ENCODE measurements around the gene SDCCAG8.

The SDCCAG8 gene

DNA sequence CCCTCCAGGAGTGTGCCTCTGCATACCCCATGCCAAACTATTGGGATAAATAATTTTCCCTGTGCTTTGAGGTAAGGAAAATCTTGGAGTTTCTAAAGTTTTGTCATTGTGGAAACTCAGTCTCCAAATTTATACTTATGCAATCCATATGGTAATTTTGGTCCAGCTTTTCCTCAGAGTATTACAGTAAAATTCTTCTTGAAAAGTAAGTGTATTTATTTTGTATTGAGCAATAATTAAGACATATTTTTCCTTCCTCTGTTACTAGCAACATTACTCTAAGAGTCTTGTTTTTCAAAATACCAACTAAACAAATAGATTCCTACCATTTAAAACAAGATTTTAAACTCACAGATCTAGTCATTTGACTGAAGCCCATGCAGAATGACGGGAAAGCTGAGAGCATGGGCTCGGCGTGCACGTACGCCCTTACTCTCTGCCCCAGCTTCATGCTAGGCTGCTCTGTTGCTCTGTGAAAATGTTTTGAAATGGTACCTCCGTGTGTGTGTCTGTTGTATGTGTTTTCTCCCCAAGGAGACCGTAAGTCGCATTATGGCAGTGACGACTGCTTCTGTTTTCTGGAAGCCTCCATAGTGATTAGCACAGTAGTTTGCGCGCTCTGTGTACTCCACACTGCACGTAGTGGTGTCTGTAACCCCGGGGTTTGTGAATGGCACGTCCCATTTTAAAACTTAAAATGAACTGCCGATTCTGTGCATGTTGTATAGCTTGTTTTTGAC, 165.3 kb downstream of the SDCCAG8 start:
- H3K36me3 Mint-ChIP-seq, result peaks cover 30% of the 10 kb centered on the region
- H3K4me3 Mint-ChIP-seq, result no peak overlapping the region
- no peak for ATAC-seq
- peaks cover 11% of the 10 kb centered on the region for H3K4me1 Mint-ChIP-seq
- H3K27ac Mint-ChIP-seq, result no peak overlapping the region
- H3K9me3 Mint-ChIP-seq, result no peaks in the 10 kb centered on the region
- no peaks in the 10 kb centered on the region for H3K27me3 Mint-ChIP-seq

DNA sequence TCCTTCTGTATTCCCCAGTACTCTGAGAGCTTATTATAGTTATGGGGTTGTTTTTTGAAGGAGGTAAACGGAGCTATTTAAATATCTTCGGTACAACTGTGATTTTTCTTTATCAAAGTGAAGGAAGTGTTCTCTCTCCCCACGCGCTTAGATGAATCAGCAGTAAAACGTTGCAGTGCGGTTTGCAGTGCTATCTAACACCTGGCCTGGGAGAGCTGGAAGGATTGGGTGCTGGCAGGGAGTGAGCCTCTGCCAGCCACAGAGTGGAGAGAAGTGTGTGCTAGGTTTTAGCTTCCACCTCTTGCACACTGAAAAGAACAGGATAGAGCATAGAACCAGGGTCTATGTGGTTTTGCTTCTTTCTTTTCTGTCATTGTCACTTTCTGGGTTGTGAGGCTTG, 165.9 kb downstream of the SDCCAG8 start:
- Mint-ChIP-seq H3K36me3 (peaks cover 37% of the 10 kb centered on the region), H3K27ac (no peak overlapping the region), H3K9me3 (no peaks in the 10 kb centered on the region), H3K4me1 (peaks cover 11% of the 10 kb centered on the region), H3K27me3 (no peaks in the 10 kb centered on the region), H3K4me3 (no peak overlapping the region)
- ATAC-seq, result peak; percentile 27

DNA sequence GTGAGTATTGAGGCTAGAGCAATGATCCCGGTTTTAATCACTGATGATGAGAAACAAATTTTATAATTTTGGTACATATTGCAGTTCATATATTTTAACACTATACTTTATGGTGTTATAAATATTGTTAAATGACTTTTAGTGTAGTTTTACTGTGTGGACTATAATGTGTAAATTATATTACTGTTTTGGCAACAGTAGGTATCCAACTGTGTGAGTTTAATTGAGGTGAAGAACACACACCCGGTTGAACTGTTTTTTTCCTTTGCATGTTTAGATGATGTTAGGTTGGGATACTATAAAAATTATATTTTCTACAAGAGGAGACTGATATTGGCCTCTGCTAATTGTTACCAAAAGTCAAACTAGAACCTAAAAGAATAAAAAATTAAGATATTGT, 166.5 kb downstream of the SDCCAG8 start:
- H3K27me3 Mint-ChIP-seq, result no peaks in the 10 kb centered on the region
- H3K9me3 Mint-ChIP-seq, result no peaks in the 10 kb centered on the region
- no peak for ATAC-seq
- H3K36me3 Mint-ChIP-seq, result peaks cover 39% of the 10 kb centered on the region
- H3K27ac Mint-ChIP-seq, result no peak overlapping the region
- H3K4me1 Mint-ChIP-seq, result peaks cover 11% of the 10 kb centered on the region
- no peak overlapping the region for H3K4me3 Mint-ChIP-seq

DNA sequence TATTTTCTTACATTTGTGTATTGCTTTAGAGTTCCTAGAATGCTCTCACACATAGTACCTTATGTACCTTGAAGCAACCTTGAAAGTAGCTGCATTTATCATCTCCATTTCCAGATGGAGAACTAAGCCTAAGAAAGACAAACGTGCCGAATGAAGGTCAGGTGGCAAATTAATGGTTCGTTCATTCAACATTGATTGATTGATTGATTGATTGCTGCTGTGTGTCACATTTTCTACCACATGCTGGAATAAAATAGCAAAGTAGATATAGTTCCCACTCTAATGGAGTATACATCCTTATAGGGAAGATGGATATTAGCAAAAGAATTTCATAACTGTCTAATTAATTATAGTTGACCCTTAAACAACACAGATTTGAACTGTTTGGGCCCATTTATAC, 172.2 kb downstream of the SDCCAG8 start:
- Mint-ChIP-seq H3K36me3 (peaks cover 42% of the 10 kb centered on the region), H3K27ac (no peak overlapping the region), H3K4me3 (no peak overlapping the region), H3K27me3 (no peaks in the 10 kb centered on the region), H3K4me1 (no peaks in the 10 kb centered on the region), H3K9me3 (no peaks in the 10 kb centered on the region)
- no peak for ATAC-seq

DNA sequence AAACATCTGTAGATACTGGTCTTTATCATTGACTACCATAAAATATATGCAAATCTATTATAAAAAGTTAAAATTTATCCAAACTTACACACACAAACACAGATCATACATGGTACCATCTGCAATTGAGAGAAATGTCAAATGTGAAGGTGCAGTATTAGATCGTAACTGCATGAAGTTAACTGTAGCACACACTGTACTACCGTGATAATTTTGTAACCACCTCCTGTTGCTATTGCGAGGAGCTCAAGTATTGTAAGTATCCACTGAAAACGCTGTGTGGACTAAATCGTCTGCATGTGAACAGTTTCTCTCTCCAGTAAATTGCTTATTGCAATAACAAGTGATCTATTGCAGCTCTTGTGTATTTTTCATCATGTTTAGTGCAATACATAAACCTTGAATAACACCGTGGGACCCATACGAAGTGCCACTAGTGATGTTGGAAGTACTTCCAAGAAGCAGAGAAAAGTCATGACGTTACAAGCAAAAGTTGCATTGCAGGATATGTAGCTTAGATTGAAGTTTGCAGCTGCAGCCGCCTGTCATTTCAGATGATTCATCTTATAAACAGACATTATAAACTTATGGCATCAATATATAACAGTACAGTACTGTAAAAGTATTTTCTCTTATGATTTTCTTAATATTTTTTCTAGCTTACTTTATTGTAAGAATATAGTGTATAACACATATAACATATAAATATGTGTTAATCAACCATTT, 172.9 kb downstream of the SDCCAG8 start:
- Mint-ChIP-seq H3K9me3 (no peaks in the 10 kb centered on the region), H3K4me3 (no peak overlapping the region), H3K4me1 (no peaks in the 10 kb centered on the region), H3K27me3 (no peaks in the 10 kb centered on the region), H3K36me3 (peaks cover 42% of the 10 kb centered on the region), H3K27ac (no peak overlapping the region)
- no peak for ATAC-seq

DNA sequence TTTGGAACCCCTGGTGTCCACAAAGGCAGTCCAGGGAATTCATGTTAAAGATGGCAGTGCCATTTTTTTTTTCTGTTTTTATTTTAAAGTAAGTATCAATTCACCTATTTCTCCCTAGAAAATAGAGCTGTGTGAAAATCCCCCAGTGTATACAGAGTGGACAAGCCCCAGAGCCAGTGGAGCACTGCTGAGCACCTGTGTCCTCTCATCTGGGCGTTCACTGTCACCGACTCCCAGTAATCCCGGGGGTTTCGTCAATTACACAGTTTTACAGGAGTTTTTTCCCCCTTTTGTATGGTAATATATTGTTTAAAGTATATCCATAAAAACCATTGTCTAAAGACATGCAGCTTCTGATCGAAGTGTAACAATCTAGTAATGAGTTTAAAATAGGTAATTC, 175.8 kb downstream of the SDCCAG8 start:
- H3K4me1 Mint-ChIP-seq, result no peaks in the 10 kb centered on the region
- H3K27ac Mint-ChIP-seq, result no peak overlapping the region
- H3K36me3 Mint-ChIP-seq, result peaks cover 36% of the 10 kb centered on the region
- no peaks in the 10 kb centered on the region for H3K27me3 Mint-ChIP-seq
- no peaks in the 10 kb centered on the region for H3K9me3 Mint-ChIP-seq
- H3K4me3 Mint-ChIP-seq, result no peak overlapping the region
- no peak for ATAC-seq

DNA sequence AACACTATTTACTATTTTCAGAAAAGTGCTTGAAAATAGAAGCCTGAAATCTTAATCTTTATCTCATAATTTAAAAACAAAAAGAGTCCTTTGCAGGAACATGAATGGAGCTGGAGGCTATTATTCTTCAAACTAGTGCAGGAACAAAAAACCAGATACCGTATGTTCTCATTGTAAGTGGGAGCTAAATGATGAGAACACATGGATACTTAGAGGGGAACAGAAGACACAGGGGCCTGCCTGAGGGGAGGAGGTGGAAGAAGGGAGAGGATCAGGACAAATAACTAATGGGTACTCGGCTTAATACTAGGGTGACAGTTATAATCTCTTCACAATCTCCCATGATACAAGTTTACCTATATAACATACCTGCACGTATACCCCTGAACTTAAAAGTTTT, 176.3 kb downstream of the SDCCAG8 start:
- Mint-ChIP-seq H3K9me3 (no peaks in the 10 kb centered on the region), H3K27me3 (no peaks in the 10 kb centered on the region), H3K4me3 (no peak overlapping the region), H3K27ac (no peak overlapping the region), H3K36me3 (peaks cover 30% of the 10 kb centered on the region), H3K4me1 (no peaks in the 10 kb centered on the region)
- no peak for ATAC-seq

DNA sequence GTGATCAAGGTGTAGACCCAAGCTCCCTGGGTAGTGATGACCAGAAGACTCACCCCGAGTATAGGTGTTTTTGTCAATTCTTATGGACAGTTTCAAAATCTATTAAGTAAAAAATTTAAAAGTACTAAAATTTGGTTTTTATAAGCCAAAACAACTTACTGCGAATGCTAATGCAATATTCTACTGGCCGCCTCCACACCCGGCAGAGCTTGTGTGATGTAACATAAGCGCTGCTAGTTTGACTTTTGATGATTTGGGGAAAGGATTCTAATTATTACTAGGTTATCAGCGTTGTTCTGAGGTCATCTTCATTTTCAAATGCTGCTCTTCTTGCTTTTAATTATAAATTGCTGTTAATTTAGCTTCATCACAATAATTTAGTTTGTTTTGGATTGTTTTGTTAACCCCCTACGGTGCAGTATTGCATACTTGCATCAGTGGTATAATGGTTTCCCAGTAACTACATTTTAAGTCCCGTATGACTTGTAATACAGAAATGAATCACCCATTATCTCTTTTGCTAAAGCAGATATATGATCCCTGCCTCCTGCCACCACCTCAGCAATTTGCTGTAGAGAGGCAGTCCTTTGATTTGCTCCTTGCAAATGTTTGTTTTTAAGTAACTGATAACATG, 178.0 kb downstream of the SDCCAG8 start:
- Mint-ChIP-seq H3K4me1 (no peaks in the 10 kb centered on the region), H3K36me3 (peaks cover 20% of the 10 kb centered on the region), H3K9me3 (no peaks in the 10 kb centered on the region), H3K4me3 (no peak overlapping the region), H3K27me3 (no peaks in the 10 kb centered on the region), H3K27ac (no peak overlapping the region)
- ATAC-seq, result no peak

DNA sequence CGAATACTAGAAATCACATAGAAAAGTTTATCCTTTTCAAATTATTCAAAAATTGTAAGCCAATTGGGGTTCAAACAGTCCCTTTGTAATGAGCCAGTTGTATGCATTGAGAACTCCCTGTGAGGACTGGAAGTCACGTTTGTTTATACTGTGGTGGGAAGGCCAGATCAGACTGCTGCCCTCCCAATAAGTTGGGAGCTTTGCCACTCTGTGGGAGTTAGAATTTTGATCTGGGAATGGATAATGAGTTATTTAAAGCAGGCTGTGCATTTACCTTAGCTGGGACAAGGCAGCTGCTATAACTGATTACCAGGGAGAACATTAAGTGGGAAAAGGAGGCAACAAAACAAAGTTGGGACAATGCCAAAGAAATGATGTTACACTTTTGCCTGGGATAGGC, 178.8 kb downstream of the SDCCAG8 start:
- peaks cover 19% of the 10 kb centered on the region for H3K36me3 Mint-ChIP-seq
- H3K4me1 Mint-ChIP-seq, result no peaks in the 10 kb centered on the region

DNA sequence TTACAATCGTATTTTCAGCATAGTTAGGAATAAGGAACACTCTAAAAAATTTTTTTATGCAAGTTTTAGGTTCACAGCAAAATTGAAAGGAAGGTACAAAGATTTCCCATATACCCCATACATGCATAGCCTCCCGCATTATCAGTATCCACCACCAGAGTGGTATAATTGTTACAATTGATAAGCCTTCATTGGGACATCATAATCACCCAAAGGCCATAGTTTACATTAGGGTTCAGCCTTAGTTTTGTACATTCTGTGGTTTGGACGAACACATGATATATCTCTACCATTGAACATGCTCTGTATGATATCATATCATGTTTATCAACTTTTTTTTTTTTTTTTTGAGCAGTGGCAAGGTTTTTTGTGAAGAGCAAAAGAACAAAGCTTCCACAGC, 180.0 kb downstream of the SDCCAG8 start:
- no peaks in the 10 kb centered on the region for H3K4me1 Mint-ChIP-seq
- H3K9me3 Mint-ChIP-seq, result no peaks in the 10 kb centered on the region
- H3K36me3 Mint-ChIP-seq, result peaks cover 10% of the 10 kb centered on the region
- no peaks in the 10 kb centered on the region for H3K27me3 Mint-ChIP-seq
- H3K27ac Mint-ChIP-seq, result no peak overlapping the region
- no peak for ATAC-seq
- no peak overlapping the region for H3K4me3 Mint-ChIP-seq

More for the DNA sequence above, 178.8 kb downstream of the SDCCAG8 start:
- H3K4me3 Mint-ChIP-seq, result no peak overlapping the region
- H3K27ac Mint-ChIP-seq, result no peak overlapping the region
- H3K9me3 Mint-ChIP-seq, result no peaks in the 10 kb centered on the region
- no peaks in the 10 kb centered on the region for H3K27me3 Mint-ChIP-seq
- no peak for ATAC-seq

DNA sequence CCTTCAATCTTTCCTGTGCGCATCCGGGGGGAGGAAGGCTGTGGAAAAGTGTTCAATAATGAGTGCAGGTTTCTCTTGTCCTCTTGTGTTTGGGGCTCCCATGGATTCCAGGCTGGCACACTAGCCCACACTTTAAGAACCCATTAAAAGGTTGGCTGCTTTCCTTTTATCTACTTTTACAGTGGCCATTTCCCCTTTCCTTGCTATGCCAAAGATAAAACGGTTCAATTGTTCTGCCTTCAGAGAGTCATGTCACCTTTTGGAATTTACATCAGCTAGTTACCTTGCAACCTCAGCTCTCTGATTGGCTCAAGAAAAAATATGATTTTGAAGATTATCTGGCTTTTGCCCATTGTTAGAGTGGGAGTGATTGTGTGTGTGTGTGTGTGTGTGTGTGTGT, 182.3 kb downstream of the SDCCAG8 start:
- Mint-ChIP-seq H3K4me3 (no peak overlapping the region), H3K27ac (no peak overlapping the region), H3K4me1 (peaks cover 10% of the 10 kb centered on the region), H3K27me3 (no peaks in the 10 kb centered on the region), H3K36me3 (no peaks in the 10 kb centered on the region), H3K9me3 (no peaks in the 10 kb centered on the region)
- no peak for ATAC-seq

DNA sequence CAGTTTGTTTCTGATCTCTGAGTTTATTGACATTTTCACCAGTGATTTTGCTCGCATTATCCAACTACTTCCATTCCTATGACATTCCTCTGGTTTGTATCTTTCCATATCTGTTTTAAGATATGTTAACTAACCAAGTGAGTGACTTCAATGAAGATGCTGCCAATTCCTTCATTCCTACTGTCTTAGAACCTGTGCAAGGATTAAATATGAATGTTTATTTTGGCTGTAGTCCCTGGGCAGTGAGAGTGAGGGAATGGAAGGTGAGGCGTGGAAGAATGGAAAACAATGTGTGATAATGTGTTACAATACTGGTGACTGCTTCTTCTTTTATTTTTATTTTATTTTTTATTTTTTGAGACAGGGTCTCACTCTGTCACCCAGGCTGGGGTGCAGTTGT, 183.0 kb downstream of the SDCCAG8 start:
- H3K36me3 Mint-ChIP-seq, result no peaks in the 10 kb centered on the region
- no peak for ATAC-seq
- no peak overlapping the region for H3K27ac Mint-ChIP-seq
- H3K4me1 Mint-ChIP-seq, result peaks cover 13% of the 10 kb centered on the region
- H3K9me3 Mint-ChIP-seq, result no peaks in the 10 kb centered on the region
- H3K27me3 Mint-ChIP-seq, result no peaks in the 10 kb centered on the region
- no peak overlapping the region for H3K4me3 Mint-ChIP-seq

DNA sequence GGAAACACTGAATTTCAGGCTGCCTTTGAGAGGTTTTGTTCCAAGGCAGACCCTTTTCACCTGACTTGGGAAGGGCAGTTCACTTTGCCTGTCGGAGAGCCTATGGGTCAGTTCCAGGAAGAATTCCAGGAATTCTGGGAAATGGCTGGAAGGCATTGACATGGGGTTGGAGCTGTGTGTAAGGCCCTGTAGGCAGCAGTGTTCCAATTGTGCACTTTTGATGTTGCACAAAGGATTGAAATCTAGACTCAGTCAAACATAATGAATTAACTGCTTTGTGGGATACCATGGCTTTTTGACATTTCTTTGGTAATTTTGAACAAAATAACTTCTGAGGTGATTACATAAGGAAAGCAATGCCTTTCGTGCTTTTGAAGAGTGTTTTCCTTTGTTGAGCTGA, 184.6 kb downstream of the SDCCAG8 start:
- no peak overlapping the region for H3K27ac Mint-ChIP-seq
- H3K27me3 Mint-ChIP-seq, result no peaks in the 10 kb centered on the region
- H3K36me3 Mint-ChIP-seq, result peaks cover 2% of the 10 kb centered on the region
- H3K9me3 Mint-ChIP-seq, result no peaks in the 10 kb centered on the region
- ATAC-seq, result no peak
- H3K4me3 Mint-ChIP-seq, result no peak overlapping the region
- peaks cover 13% of the 10 kb centered on the region for H3K4me1 Mint-ChIP-seq

DNA sequence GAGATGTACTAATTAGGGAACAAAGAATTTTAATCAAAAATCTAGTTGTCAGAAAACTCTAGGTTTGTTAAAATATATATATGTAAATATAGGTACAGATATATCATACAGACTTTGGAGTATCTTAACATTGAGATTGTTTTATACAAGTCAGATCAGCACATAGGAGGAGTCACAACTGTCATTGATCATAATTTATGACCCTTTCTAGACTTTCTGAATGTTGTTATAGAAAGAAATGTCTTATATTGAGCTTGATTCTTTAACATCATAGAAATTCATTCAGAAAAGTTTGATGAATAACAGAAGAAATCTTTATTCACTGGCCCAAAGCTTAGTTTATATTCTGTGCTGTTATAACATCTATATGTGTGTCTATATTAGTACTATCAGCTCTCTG, 185.8 kb downstream of the SDCCAG8 start:
- no peaks in the 10 kb centered on the region for H3K9me3 Mint-ChIP-seq
- H3K27ac Mint-ChIP-seq, result no peak overlapping the region
- no peak overlapping the region for H3K4me3 Mint-ChIP-seq
- peaks cover 8% of the 10 kb centered on the region for H3K36me3 Mint-ChIP-seq
- no peak for ATAC-seq
- peaks cover 13% of the 10 kb centered on the region for H3K4me1 Mint-ChIP-seq
- no peaks in the 10 kb centered on the region for H3K27me3 Mint-ChIP-seq

DNA sequence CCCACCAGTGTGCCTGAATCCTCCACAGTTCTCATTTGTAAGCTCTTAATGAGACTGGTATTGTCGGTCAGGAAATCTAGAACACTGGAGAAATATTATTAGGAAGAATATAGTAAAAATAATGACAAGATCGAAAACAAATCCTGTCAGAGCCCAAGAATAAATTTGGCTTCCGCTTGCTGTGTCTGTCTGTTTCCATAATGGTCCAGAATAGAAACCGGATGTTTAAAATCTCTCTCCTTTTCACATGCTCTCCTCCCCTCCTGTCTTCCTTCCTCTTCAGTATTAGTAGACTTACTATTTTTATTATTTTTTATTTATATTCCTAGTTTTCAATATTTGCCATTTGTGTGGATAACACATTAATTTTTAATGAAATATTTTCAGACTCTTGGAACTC, 187.7 kb downstream of the SDCCAG8 start:
- no peaks in the 10 kb centered on the region for H3K9me3 Mint-ChIP-seq
- no peak for ATAC-seq
- H3K27ac Mint-ChIP-seq, result no peak overlapping the region
- H3K4me3 Mint-ChIP-seq, result no peak overlapping the region
- H3K4me1 Mint-ChIP-seq, result peaks cover 13% of the 10 kb centered on the region
- no peaks in the 10 kb centered on the region for H3K27me3 Mint-ChIP-seq
- peaks cover 8% of the 10 kb centered on the region for H3K36me3 Mint-ChIP-seq

DNA sequence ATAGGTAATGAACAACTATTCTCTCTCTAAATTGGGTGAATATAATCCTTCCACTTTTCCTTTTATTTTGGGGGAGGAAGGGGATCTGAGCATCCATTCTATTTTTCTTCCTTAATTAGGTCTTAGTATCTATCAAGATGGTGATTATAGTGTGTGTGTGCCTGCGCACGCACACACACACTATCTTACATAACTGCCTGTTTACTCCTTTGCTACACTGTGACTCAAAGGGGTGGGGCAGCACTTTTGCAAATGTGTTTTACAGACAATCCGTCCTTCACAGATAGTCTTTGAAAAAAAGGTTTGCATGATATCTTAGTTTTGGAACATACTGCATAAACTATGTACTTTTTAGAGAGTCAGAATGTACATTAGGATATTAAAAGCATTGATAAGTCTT, 191.5 kb downstream of the SDCCAG8 start:
- no peak overlapping the region for H3K4me3 Mint-ChIP-seq
- H3K27me3 Mint-ChIP-seq, result no peaks in the 10 kb centered on the region
- H3K27ac Mint-ChIP-seq, result no peak overlapping the region
- no peak for ATAC-seq
- H3K36me3 Mint-ChIP-seq, result peaks cover 14% of the 10 kb centered on the region
- H3K4me1 Mint-ChIP-seq, result peaks cover 21% of the 10 kb centered on the region
- H3K9me3 Mint-ChIP-seq, result no peaks in the 10 kb centered on the region

Measured in stimulated activated memory B cell treated with anti-CD40 and anti-IgM and Interleukin-4, amounts not matched to agents 10 μg/mL and 1 μg/mL and 100 μg/mL, for 72 hours (primary cell).